Neural progenitor cell (in vitro differentiated cells): ENCODE results near the gene EXOC4. TPM values are rescaled to one million over a fixed set of nuclear protein-coding genes. Genes with fewer than 3 reads are reported as not detected.

Source experiments
- DNase-seq: peaks from one replicate; pipeline ENCODE4 v3.0.0-alpha.2; 2016; ENCODE audit warnings: low spot score
- H2AFZ ChIP-seq: fragments of 200-600 bp; sonication (generic); replicated peaks from 2 replicates; pipeline ENCODE4 v1.6.1; 2016; ENCODE audit warnings: antibody characterized with exemption
- H3F3A ChIP-seq: fragments of 200-600 bp; sonication (generic); 2 replicates; pipeline ENCODE4 v1.6.1; 2016; ENCODE audit warnings: antibody characterized with exemption, low read depth
- H3K27ac ChIP-seq: fragments of 200-600 bp; sonication (generic); 2 replicates; pipeline ENCODE4 v1.5.1; 2016; ENCODE audit warnings: mild to moderate bottlenecking
- H3K27me3 ChIP-seq: fragments of 200-600 bp; sonication (generic); 2 replicates; pipeline ENCODE4 v1.6.1; 2016; ENCODE audit warnings: mild to moderate bottlenecking, moderate library complexity
- H3K36me3 ChIP-seq: fragments of 200-600 bp; sonication (generic); 2 replicates; pipeline ENCODE4 v1.5.1; 2016
- H3K4me1 ChIP-seq: fragments of 200-600 bp; sonication (generic); 2 replicates; pipeline ENCODE4 v1.6.1; 2016; ENCODE audit warnings: mixed run types
- H3K4me2 ChIP-seq: fragments of 200-600 bp; sonication (generic); 2 replicates; pipeline ENCODE4 v1.6.1; 2016
- H3K4me3 ChIP-seq: fragments of 200-600 bp; sonication (generic); 2 replicates; pipeline ENCODE4 v1.5.1; 2016
- H3K79me2 ChIP-seq: fragments of 200-600 bp; sonication (generic); 2 replicates; pipeline ENCODE4 v1.6.1; 2016; ENCODE audit warnings: low read depth
- H3K9ac ChIP-seq: fragments of 200-600 bp; sonication (generic); 2 replicates; pipeline ENCODE4 v1.6.1; 2016
- H3K9me3 ChIP-seq: fragments of 200-600 bp; sonication (generic); 2 replicates; pipeline ENCODE4 v1.5.1; 2016; ENCODE audit warnings: low read depth
- H4K20me1 ChIP-seq: fragments of 200-600 bp; sonication (generic); 2 replicates; pipeline ENCODE4 v1.6.1; 2016; ENCODE audit warnings: low read depth
- H3K27ac Mint-ChIP-seq: 3 replicates; pipeline ENCODE4 v1.8.0; 2021; ENCODE audit warnings: mixed read lengths
- H3K27me3 Mint-ChIP-seq: 2 replicates; pipeline ENCODE4 v1.8.0; 2022; ENCODE audit warnings: low read depth, mild to moderate bottlenecking, inconsistent platforms, moderate library complexity, mixed read lengths; ENCODE audit not compliant: insufficient read depth
- H3K36me3 Mint-ChIP-seq: 3 replicates; pipeline ENCODE4 v1.8.0; 2021; ENCODE audit warnings: mixed read lengths
- H3K4me1 Mint-ChIP-seq: 3 replicates; pipeline ENCODE4 v1.8.0; 2021; ENCODE audit warnings: mixed read lengths
- H3K4me3 Mint-ChIP-seq: 3 replicates; pipeline ENCODE4 v1.8.0; 2021; ENCODE audit warnings: mild to moderate bottlenecking, moderate library complexity, mixed read lengths
- H3K9me3 Mint-ChIP-seq: 3 replicates; pipeline ENCODE4 v1.8.0; 2020; ENCODE audit warnings: mixed read lengths
- CTCF ChIP-seq: fragments of 200-600 bp; sonication (generic); IDR thresholded peaks from 2 replicates; pipeline ENCODE4 v1.5.1; 2017; ENCODE audit warnings: antibody characterized with exemption, mild to moderate bottlenecking
- EZH2 ChIP-seq: fragments of 200-600 bp; sonication (generic); IDR thresholded peaks from 2 replicates; pipeline ENCODE4 v1.6.1; 2017; ENCODE audit warnings: antibody characterized with exemption, mild to moderate bottlenecking, moderate library complexity
- EZH2phosphoT487 ChIP-seq: fragments of 200-600 bp; sonication (generic); IDR thresholded peaks from 2 replicates; pipeline ENCODE4 v1.6.1; 2017; ENCODE audit warnings: antibody characterized with exemption
- total RNA-seq: library from RNA; depleted of rRNA; stranded (reverse); fragments of >200 nt; gene quantifications from 2 replicates; pipeline ENCODE4 v1.2.3, GENCODE V29; 2015; ENCODE audit warnings: low replicate concordance

The EXOC4 gene
- total RNA-seq, 1 donor from 2014 or later = 129 TPM

DNA sequence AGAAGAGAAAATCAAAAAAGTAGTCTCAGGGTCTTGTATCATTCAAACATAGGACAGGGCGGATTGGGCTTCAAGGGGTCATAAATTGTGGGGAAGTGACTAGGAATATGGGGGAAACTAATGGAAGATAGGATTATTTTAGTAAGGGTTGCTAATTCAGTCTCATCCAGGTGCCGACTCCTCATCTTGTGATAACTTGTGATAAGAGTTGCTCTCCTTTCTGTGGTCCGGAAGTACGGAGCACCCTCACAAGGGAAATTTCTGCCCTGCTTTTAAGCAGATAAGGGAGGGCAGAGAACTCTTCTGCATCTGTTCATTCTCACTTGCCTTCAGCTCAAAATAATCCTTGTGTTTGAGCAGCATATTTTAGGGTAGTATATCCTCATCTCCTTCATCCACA, 437.9 kb downstream of the EXOC4 start:
- DNase-seq = no peak

GRCh38 chr7:133691727-133692610, 439.1 kb downstream of the EXOC4 start:
- TF ChIP-seq CTCF (no peak), EZH2 (no peak), EZH2phosphoT487 (no peak)
- Mint-ChIP-seq H3K9me3 (no peaks in the 10 kb centered on the region), H3K4me3 (no peak overlapping the region)

More for the DNA sequence above, 437.9 kb downstream of the EXOC4 start:
- Histone ChIP-seq H3K4me2 (no peak overlapping the region), H3K79me2 (no peaks in the 10 kb centered on the region), H3K27me3 (no peaks in the 10 kb centered on the region), H3K4me1 (peaks cover 2% of the 10 kb centered on the region), H3K27ac (no peak overlapping the region), H3K4me3 (no peak overlapping the region), H3F3A (no peaks in the 10 kb centered on the region), H4K20me1 (no peaks in the 10 kb centered on the region), H3K9ac (no peak overlapping the region), H3K9me3 (no peaks in the 10 kb centered on the region), H2AFZ (no peak overlapping the region), H3K36me3 (no peaks in the 10 kb centered on the region)
- H3K9me3 Mint-ChIP-seq = no peaks in the 10 kb centered on the region
- peaks cover 5% of the 10 kb centered on the region for H3K4me1 Mint-ChIP-seq
- H3K27me3 Mint-ChIP-seq = no peaks in the 10 kb centered on the region
- no peak overlapping the region for H3K4me3 Mint-ChIP-seq
- H3K27ac Mint-ChIP-seq = no peak overlapping the region
- TF ChIP-seq EZH2 (no peak), CTCF (no peak), EZH2phosphoT487 (no peak)
- no peaks in the 10 kb centered on the region for H3K36me3 Mint-ChIP-seq

GRCh38 chr7:133693281-133693680, 440.4 kb downstream of the EXOC4 start:
- H3K36me3 ChIP-seq = no peaks in the 10 kb centered on the region
- TF ChIP-seq CTCF = no peak
- no peak for TF ChIP-seq EZH2
- no peak for TF ChIP-seq EZH2phosphoT487
- Mint-ChIP-seq H3K4me3 (no peak overlapping the region), H3K27ac (no peak overlapping the region), H3K9me3 (no peaks in the 10 kb centered on the region), H3K27me3 (no peaks in the 10 kb centered on the region), H3K36me3 (no peaks in the 10 kb centered on the region), H3K4me1 (peaks cover 7% of the 10 kb centered on the region)
- H3K27ac ChIP-seq = no peak overlapping the region
- no peak overlapping the region for H3K9ac ChIP-seq
- no peak for DNase-seq
- no peaks in the 10 kb centered on the region for H3K79me2 ChIP-seq
- H3K4me1 ChIP-seq = peaks cover 8% of the 10 kb centered on the region
- no peaks in the 10 kb centered on the region for H3K9me3 ChIP-seq
- H3K4me3 ChIP-seq = no peak overlapping the region
- no peak overlapping the region for H3K4me2 ChIP-seq
- no peaks in the 10 kb centered on the region for H3K27me3 ChIP-seq
- H2AFZ ChIP-seq = no peak overlapping the region
- no peaks in the 10 kb centered on the region for H4K20me1 ChIP-seq
- H3F3A ChIP-seq = no peaks in the 10 kb centered on the region

More at GRCh38 chr7:133691727-133692610, 439.1 kb downstream of the EXOC4 start:
- Histone ChIP-seq H3K9ac (no peak overlapping the region), H3K9me3 (no peaks in the 10 kb centered on the region), H3F3A (no peaks in the 10 kb centered on the region), H4K20me1 (no peaks in the 10 kb centered on the region), H3K27me3 (no peaks in the 10 kb centered on the region), H3K27ac (no peak overlapping the region), H3K4me3 (no peak overlapping the region), H3K79me2 (no peaks in the 10 kb centered on the region), H3K4me1 (peaks cover 8% of the 10 kb centered on the region), H3K4me2 (no peak overlapping the region), H3K36me3 (no peaks in the 10 kb centered on the region), H2AFZ (no peak overlapping the region)
- DNase-seq = no peak
- H3K27me3 Mint-ChIP-seq = no peaks in the 10 kb centered on the region
- no peaks in the 10 kb centered on the region for H3K36me3 Mint-ChIP-seq
- H3K4me1 Mint-ChIP-seq = peaks cover 7% of the 10 kb centered on the region
- H3K27ac Mint-ChIP-seq = no peak overlapping the region
